Uterus (tissue), 4 donors: ENCODE data around the gene IAPP. TPM values are rescaled to one million over a fixed set of nuclear protein-coding genes. Genes with fewer than 3 reads are reported as not detected.
"Not testable (repeated sequence)": the region's sequence is repeated elsewhere in the genome, so short reads cannot be mapped to it uniquely, and the experiment has no call there.

Source experiments
- DNase-seq, 2 donors: peaks; one replicate each; pipeline ENCODE4 v3.0.0-alpha.2; 2019 to 2020
- H3K27ac ChIP-seq, 2 donors: fragments of 200-600 bp; sonication (generic); 1 replicate in 1 of 2; 2 replicates in 1 of 2; pipeline ENCODE4 v1.5.1; 2016 to 2018
- H3K27me3 ChIP-seq, 2 donors: fragments of 200-600 bp; sonication (generic); one replicate each; pipeline ENCODE4 v1.5.1; 2018 to 2019; ENCODE audit warnings: control low read depth in 1 of 2
- H3K36me3 ChIP-seq, 2 donors: fragments of 200-600 bp; sonication (generic); one replicate each; pipeline ENCODE4 v1.5.1; 2019; ENCODE audit warnings: control low read depth in 1 of 2
- H3K4me1 ChIP-seq, 2 donors: fragments of 200-600 bp; sonication (generic); one replicate each; pipeline ENCODE4 v1.5.1; 2018 to 2019; ENCODE audit warnings: control low read depth in 1 of 2
- H3K4me3 ChIP-seq, 2 donors: fragments of 200-600 bp; sonication (generic); 1 replicate in 1 of 2; 2 replicates in 1 of 2; pipeline ENCODE4 v1.5.1; 2018 to 2019; ENCODE audit warnings: mild to moderate bottlenecking in 1 of 2
- H3K9me3 ChIP-seq, 2 donors: fragments of 200-600 bp; sonication (generic); one replicate each; pipeline ENCODE4 v1.5.1; 2019; ENCODE audit warnings: control low read depth in 1 of 2
- POLR2A ChIP-seq, 2 donors: fragments of 450-650 bp; IDR thresholded peaks; one replicate each; pipeline ENCODE4 v1.6.1; 2016; ENCODE audit warnings: antibody characterized with exemption in 2 of 2, mild to moderate bottlenecking in 1 of 2, moderate library complexity in 1 of 2
- intact Hi-C: fragments of 100-400 bp; cut with DNase I; formaldehyde crosslinking; loops from one replicate; pipeline ENCODE4 v1.15.1; 2023; ENCODE audit warnings: low total_unique reads
- total RNA-seq, 4 donors: library from RNA; depleted of rRNA in 3 of 4; stranded (reverse); fragments of >200 nt in 3 of 4; gene quantifications; one replicate each; pipeline versions ENCODE4 v1.1.0 to v1.2.4, GENCODE V29; 2014 to 2023
- TF ChIP-seq, protein P1 (sequence below), 4 experiments: fragments of 200-600 bp in 2 of 4; fragments of 450-650 bp in 2 of 4; sonication (generic) in 2 of 4; IDR thresholded peaks; one replicate each; pipeline ENCODE4 v1.5.1; 2016 to 2019; ENCODE audit warnings: antibody characterized with exemption in 4 of 4, mild to moderate bottlenecking in 2 of 4, moderate library complexity in 1 of 4
- donor health status: DM: yes; HTN: yes; CAD: no.

Gene IAPP
- total RNA-seq, 4 donors from 2014 or later: not detected

DNA sequence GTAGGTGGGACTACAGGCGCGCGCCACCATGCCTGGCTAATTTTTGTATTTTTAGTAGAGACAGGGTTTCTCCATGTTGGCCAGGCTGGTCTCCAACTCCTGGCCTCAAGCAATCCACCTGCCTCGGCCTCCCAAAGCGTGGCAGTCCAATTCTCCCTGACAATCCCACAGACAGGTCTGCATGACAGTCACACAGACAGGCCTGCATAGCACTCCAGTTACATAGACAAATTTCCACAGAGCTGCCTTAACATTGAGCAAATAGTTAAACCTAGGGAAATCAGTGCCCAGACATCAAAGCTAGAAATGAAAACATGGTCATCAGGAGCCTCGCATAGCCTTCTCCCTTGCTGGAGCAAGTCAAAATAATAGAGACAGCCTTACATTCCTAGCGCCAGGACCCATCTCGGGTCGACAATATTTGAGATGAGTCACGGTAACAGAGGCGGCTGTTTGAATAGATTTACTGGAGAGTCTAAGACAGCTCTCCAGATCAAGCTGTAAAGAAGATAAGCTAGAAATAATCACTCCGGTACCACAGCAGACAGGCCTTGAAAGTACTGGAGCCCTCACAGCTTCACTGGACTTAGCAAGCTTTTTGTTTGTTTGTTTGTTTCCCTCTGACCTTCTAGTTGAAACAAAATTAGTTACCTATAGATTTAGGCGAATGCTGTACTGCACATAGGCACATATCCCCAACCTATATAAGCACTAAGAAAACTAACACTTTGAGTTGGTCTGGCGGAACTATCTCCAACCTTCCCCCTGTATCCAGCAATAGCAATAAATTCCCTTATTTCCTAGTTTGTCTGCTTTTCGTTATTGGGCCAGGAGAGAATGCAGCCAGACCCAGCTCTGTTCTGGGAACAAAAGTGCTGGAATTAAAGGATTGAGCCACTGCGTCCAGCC, 40.9 kb downstream of the IAPP start:
- Histone ChIP-seq H3K36me3 (no peaks in the 10 kb centered on the region), H3K4me3 (no peak overlapping the region), H3K4me1 (no peaks in the 10 kb centered on the region), H3K27me3 (no peaks in the 10 kb centered on the region), H3K9me3 (no peaks in the 10 kb centered on the region), H3K27ac (no peak overlapping the region)
- TF ChIP-seq, protein P1, sequence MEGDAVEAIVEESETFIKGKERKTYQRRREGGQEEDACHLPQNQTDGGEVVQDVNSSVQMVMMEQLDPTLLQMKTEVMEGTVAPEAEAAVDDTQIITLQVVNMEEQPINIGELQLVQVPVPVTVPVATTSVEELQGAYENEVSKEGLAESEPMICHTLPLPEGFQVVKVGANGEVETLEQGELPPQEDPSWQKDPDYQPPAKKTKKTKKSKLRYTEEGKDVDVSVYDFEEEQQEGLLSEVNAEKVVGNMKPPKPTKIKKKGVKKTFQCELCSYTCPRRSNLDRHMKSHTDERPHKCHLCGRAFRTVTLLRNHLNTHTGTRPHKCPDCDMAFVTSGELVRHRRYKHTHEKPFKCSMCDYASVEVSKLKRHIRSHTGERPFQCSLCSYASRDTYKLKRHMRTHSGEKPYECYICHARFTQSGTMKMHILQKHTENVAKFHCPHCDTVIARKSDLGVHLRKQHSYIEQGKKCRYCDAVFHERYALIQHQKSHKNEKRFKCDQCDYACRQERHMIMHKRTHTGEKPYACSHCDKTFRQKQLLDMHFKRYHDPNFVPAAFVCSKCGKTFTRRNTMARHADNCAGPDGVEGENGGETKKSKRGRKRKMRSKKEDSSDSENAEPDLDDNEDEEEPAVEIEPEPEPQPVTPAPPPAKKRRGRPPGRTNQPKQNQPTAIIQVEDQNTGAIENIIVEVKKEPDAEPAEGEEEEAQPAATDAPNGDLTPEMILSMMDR (IDR thresholded peaks at IDR 0.05): no peak
- no peak for TF ChIP-seq POLR2A (IDR thresholded peaks at IDR 0.05)
- no peak for DNase-seq
- intact Hi-C loops: no loop called here

DNA sequence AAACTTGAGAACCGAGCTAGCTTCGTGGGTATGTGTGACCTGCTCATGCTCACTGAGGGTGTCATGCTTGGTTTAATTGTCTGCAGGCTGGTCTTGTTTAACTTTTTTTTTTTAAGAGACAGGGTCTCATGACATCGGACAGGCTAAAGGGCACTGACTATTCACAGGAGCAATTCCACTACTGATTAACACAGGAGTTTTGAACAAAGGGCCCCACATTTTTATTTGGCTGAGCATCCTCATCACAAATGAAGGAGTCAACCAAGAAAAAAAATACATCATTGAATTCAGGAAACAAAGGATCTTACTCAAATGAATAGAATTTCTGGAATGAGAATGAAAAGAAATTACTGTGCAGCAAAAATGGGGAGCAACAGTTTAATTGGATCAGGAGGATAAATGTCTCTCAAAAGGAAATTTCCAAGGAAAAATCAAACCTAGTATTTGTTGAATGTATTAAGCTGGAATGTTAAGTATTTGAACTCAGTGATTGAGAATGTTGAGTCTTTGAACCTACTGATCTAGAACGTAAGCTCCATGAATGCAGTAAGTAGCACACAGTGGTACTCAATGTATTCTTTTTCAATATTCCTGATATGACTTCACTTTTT, 43.9 kb downstream of the IAPP start:
- intact Hi-C loops: no loop called here
- Histone ChIP-seq H3K36me3 (no peaks in the 10 kb centered on the region), H3K4me1 (no peaks in the 10 kb centered on the region), H3K27ac (no peak overlapping the region), H3K27me3 (no peaks in the 10 kb centered on the region), H3K4me3 (no peak overlapping the region), H3K9me3 (no peaks in the 10 kb centered on the region)
- no peak for DNase-seq
- TF ChIP-seq, protein P1 (IDR thresholded peaks at IDR 0.05): no peak
- no peak for TF ChIP-seq POLR2A (IDR thresholded peaks at IDR 0.05)

DNA sequence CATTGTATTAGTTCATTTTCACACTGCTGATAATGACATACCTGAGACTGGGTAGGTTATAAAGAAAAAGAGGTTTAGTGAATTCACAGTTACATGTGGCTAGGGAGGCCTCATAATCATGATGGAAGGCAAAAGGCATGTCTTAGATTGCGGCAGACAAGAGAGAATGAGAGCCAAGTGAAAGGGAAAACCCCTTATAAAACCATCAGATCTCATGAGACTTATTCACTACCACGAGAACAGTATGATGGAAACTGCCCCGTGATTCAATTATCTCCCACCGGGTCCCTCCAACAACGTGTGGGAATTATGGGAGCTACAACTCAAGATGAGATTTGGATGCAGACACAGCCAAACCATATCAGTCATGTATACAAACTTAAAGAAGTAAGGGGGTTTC, 45.7 kb downstream of the IAPP start:
- H3K4me3 ChIP-seq, intact Hi-C loops, H3K27me3 ChIP-seq, H3K36me3 ChIP-seq, H3K27ac ChIP-seq, H3K9me3 ChIP-seq, H3K4me1 ChIP-seq, DNase-seq: not testable (repeated sequence)

DNA sequence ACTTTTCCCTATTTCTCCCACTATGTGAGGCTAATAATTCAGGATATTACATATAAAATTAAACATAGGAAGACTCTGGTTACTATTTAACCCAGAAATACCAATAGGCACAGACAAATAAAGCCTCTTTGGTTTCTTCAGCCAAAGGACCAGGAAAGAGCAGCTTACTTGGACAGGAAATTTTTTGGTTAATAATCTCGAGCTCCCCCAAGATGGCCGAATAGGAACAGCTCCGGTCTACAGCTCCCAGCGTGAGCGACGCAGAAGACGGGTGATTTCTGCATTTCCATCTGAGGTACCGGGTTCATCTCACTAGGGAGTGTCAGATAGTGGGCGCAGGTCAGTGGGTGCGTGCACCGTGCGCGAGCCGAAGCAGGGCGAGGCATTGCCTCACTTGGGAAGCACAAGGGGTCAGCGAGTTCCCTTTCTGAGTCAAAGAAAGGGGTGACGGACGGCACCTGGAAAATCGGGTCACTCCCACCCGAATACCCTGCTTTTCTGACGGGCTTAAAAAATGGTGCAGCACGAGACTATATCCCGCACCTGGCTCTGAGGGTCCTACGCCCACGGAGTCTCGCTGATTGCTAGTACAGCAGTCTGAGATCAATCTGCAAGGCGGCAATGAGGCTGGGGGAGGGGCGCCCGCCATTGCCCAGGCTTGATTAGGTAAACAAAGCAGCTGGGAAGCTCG, 46.5 kb downstream of the IAPP start:
- intact Hi-C loops, H3K4me1 ChIP-seq, H3K27me3 ChIP-seq, H3K9me3 ChIP-seq, H3K27ac ChIP-seq, H3K4me3 ChIP-seq, DNase-seq, H3K36me3 ChIP-seq: not testable (repeated sequence)

DNA sequence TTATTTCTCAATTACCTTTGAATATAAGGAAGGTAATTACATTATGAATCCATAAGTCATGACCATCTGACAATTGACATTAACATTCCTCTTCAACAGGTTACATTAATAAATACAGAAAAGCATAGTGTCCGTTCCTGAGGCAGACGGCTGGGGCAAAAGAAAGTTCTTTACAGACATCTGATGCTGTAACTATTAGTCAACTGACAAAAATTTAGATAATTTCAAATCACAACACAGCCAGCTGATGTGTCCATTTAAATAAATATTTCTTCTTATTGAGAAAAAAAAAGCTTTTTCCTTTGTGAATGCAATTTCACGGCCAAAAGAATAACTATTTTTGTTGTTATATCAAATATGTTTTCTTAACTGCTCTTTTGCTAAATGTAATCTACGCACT, 55.5 kb downstream of the IAPP start:
- Histone ChIP-seq H3K36me3 (no peaks in the 10 kb centered on the region), H3K4me3 (no peak overlapping the region), H3K9me3 (no peaks in the 10 kb centered on the region), H3K27me3 (peaks cover 0 to 4% of the 10 kb centered on the region in 2 donors), H3K4me1 (no peaks in the 10 kb centered on the region), H3K27ac (no peak overlapping the region)
- intact Hi-C loops: no loop called here
- TF ChIP-seq, protein P1 (IDR thresholded peaks at IDR 0.05): no peak
- no peak for TF ChIP-seq POLR2A (IDR thresholded peaks at IDR 0.05)
- no peak for DNase-seq

Other genes starting within 250 kb of the IAPP start
- gene SLCO1B1, start 241.7 kb upstream of the IAPP start, total RNA-seq: under 1 TPM in 1 of 4 donors, not detected in 3; 0.35 TPM
- not detected for gene SLCO1A2, start 38.0 kb upstream of the IAPP start, total RNA-seq
- 10 to 100 TPM in 3 of 4 donors, 1 to 10 TPM in 1; 4.4 to 24.7 (median 18.1) TPM for gene PYROXD1, start 64.8 kb downstream of the IAPP start, total RNA-seq
- 10 to 100 TPM; 15.4 to 99.0 (median 24.3) TPM for gene RECQL, start 128.7 kb downstream of the IAPP start, total RNA-seq
- 10 to 100 TPM; 14.1 to 70.0 (median 31.4) TPM for gene GOLT1B, start 128.9 kb downstream of the IAPP start, total RNA-seq
- gene SPX, start 153.4 kb downstream of the IAPP start, total RNA-seq: 1 to 10 TPM in 2 of 4 donors, under 1 TPM in 1, not detected in 1; 0.67 to 2.4 (median 1.2) TPM
- gene GYS2, start 231.9 kb downstream of the IAPP start, total RNA-seq: not detected